Mesenchymal stem cell (in vitro differentiated cells and primary cell): ENCODE measurements around the gene EGFR.

Source experiments
- DNase-seq: peaks from one replicate; pipeline ENCODE4 v3.0.0-alpha.2; 2013
- H2AFZ ChIP-seq: one replicate; pipeline ENCODE4 v1.6.1; 2013; ENCODE audit warnings: low read depth, mild to moderate bottlenecking, control low read depth, inconsistent platforms, low read length, moderate library complexity
- H2AK5ac ChIP-seq: 2 replicates; pipeline ENCODE4 v1.6.1; 2013; ENCODE audit warnings: low read length, moderate library complexity, mild to moderate bottlenecking, inconsistent platforms; ENCODE audit not compliant: severe bottlenecking
- H2BK120ac ChIP-seq: one replicate; pipeline ENCODE4 v1.6.1; 2013; ENCODE audit warnings: low read depth, mild to moderate bottlenecking, inconsistent platforms, low read length, moderate library complexity
- H2BK12ac ChIP-seq, 2 experiments: one replicate each; pipeline ENCODE4 v1.6.1; 2013; ENCODE audit warnings: inconsistent platforms in 2 of 2, low read length in 2 of 2, mild to moderate bottlenecking in 2 of 2, moderate library complexity in 2 of 2, control low read depth in 1 of 2
- H2BK15ac ChIP-seq: one replicate; pipeline ENCODE4 v1.6.1; 2013; ENCODE audit warnings: mild to moderate bottlenecking, low read depth, inconsistent platforms; ENCODE audit not compliant: poor library complexity, severe bottlenecking
- H2BK5ac ChIP-seq: 2 replicates; pipeline ENCODE4 v1.6.1; 2013; ENCODE audit warnings: low read depth, mild to moderate bottlenecking, low read length, control low read depth, inconsistent platforms; ENCODE audit not compliant: poor library complexity, severe bottlenecking
- H3K14ac ChIP-seq, 2 experiments: one replicate each; pipeline ENCODE4 v1.6.1; 2013; ENCODE audit warnings: inconsistent platforms in 2 of 2, low read length in 2 of 2, control low read depth in 1 of 2, mild to moderate bottlenecking in 1 of 2, moderate library complexity in 1 of 2
- H3K18ac ChIP-seq, 2 experiments: one replicate each; pipeline ENCODE4 v1.6.1; 2013; ENCODE audit warnings: inconsistent platforms in 2 of 2, low read length in 2 of 2, control low read depth in 1 of 2, low read depth in 1 of 2, mild to moderate bottlenecking in 1 of 2
- H3K23ac ChIP-seq, 2 experiments: one replicate each; pipeline ENCODE4 v1.6.1; 2013; ENCODE audit warnings: inconsistent platforms in 2 of 2, low read length in 2 of 2, mild to moderate bottlenecking in 2 of 2, moderate library complexity in 2 of 2, control low read depth in 1 of 2
- H3K27ac ChIP-seq: 2 replicates; pipeline ENCODE4 v1.5.1; 2013; ENCODE audit warnings: mild to moderate bottlenecking, moderate library complexity, low read length, control low read depth, inconsistent platforms; ENCODE audit not compliant: poor library complexity, severe bottlenecking
- H3K27me3 ChIP-seq, 2 experiments: 2 replicates each; pipeline versions ENCODE4 v1.6.1 to v1.7.0; 2013; ENCODE audit warnings: low read length in 2 of 2, mild to moderate bottlenecking in 2 of 2, moderate library complexity in 2 of 2, control low read depth in 1 of 2, inconsistent platforms in 1 of 2; ENCODE audit not compliant: control insufficient read depth in 1 of 2, insufficient read depth in 1 of 2
- H3K36me3 ChIP-seq, 2 experiments: 2 replicates each; pipeline versions ENCODE4 v1.6.1 to v1.7.0; 2013; ENCODE audit warnings: low read length in 2 of 2, control low read depth in 1 of 2, inconsistent platforms in 1 of 2, low read depth in 1 of 2, mild to moderate bottlenecking in 1 of 2; ENCODE audit not compliant: insufficient read depth in 2 of 2, control insufficient read depth in 1 of 2
- H3K4ac ChIP-seq, 2 experiments: one replicate each; pipeline ENCODE4 v1.6.1; 2013; ENCODE audit warnings: inconsistent platforms in 2 of 2, low read length in 2 of 2, mild to moderate bottlenecking in 2 of 2, moderate library complexity in 2 of 2, control low read depth in 1 of 2, low read depth in 1 of 2
- H3K4me1 ChIP-seq: 2 replicates; pipeline ENCODE4 v1.6.1; 2013; ENCODE audit warnings: low read depth, low read length, control low read depth; ENCODE audit not compliant: control insufficient read depth, insufficient read depth
- H3K4me2 ChIP-seq: 2 replicates; pipeline ENCODE4 v1.6.1; 2013; ENCODE audit warnings: low read length, mild to moderate bottlenecking, inconsistent platforms; ENCODE audit not compliant: poor library complexity, severe bottlenecking
- H3K4me3 ChIP-seq, 2 experiments: 2 replicates each; pipeline versions ENCODE4 v1.5.1 to v1.7.0; 2013; ENCODE audit warnings: low read length in 2 of 2, mild to moderate bottlenecking in 2 of 2, control low read depth in 1 of 2, low read depth in 1 of 2; ENCODE audit not compliant: insufficient read depth in 1 of 2
- H3K79me1 ChIP-seq: replicated peaks from 2 replicates; pipeline ENCODE4 v1.6.1; 2013; ENCODE audit warnings: mild to moderate bottlenecking, control low read depth, low read length, inconsistent platforms; ENCODE audit not compliant: poor library complexity, severe bottlenecking
- H3K9ac ChIP-seq: 2 replicates; pipeline ENCODE4 v1.7.0; 2013; ENCODE audit warnings: mild to moderate bottlenecking, low read length, moderate library complexity
- H3K9me3 ChIP-seq: 2 replicates; pipeline ENCODE4 v1.7.0; 2013; ENCODE audit warnings: mild to moderate bottlenecking, low read length; ENCODE audit not compliant: control insufficient read depth
- H4K8ac ChIP-seq: one replicate; pipeline ENCODE4 v1.6.1; 2013; ENCODE audit warnings: inconsistent platforms, mild to moderate bottlenecking, low read length, moderate library complexity
- H4K91ac ChIP-seq: one replicate; pipeline ENCODE4 v1.6.1; 2013; ENCODE audit warnings: mild to moderate bottlenecking, low read length, inconsistent platforms
- WGBS: methylation state at CpG from one replicate; pipeline ENCODE4 v1.1.7; 2013; ENCODE audit warnings: mixed read lengths; 5-methylcytosine and 5-hydroxymethylcytosine counted together

Gene EGFR

GRCh38 chr7:55052081-55052480, 33.3 kb downstream of the EGFR start:
- H2AK5ac ChIP-seq, result peak overlapping the region; percentile 33
- H3K23ac ChIP-seq, result no peak overlapping the region
- no peak overlapping the region for H3K4ac ChIP-seq
- peaks cover 0 to 5% of the 10 kb centered on the region in 2 experiments for H3K36me3 ChIP-seq
- no peak overlapping the region for H2BK5ac ChIP-seq
- H3K9me3 ChIP-seq, result no peaks in the 10 kb centered on the region
- no peak overlapping the region for H2AFZ ChIP-seq
- peak overlapping the region in 1 of 2 experiments; percentile 3 for H3K4me3 ChIP-seq
- peak; percentile 73 for DNase-seq
- H4K8ac ChIP-seq, result no peak overlapping the region
- H3K18ac ChIP-seq, result peak overlapping the region in 1 of 2 experiments; percentile 3
- no peak overlapping the region for H2BK15ac ChIP-seq
- peaks cover 25% of the 10 kb centered on the region for H3K79me1 ChIP-seq
- no peak overlapping the region for H3K4me2 ChIP-seq
- H3K14ac ChIP-seq, result no peak overlapping the region
- no peak overlapping the region for H2BK12ac ChIP-seq
- H4K91ac ChIP-seq, result no peak overlapping the region
- H2BK120ac ChIP-seq, result no peak overlapping the region
- no peaks in the 10 kb centered on the region for H3K27me3 ChIP-seq
- peak overlapping the region; percentile 64 for H3K9ac ChIP-seq
- peaks cover 35% of the 10 kb centered on the region for H3K4me1 ChIP-seq
- 45% methylated on average over 2 of the region's 2 CpGs for WGBS
- peak overlapping the region; percentile 87 for H3K27ac ChIP-seq

- Histone ChIP-seq H3K9me3 (no peaks in the 10 kb centered on the region), H2BK120ac (no peak overlapping the region), H2BK15ac (peak overlapping the region; percentile 30), H3K23ac (no peak overlapping the region), H2AFZ (no peak overlapping the region), H3K4me3 (peak overlapping the region in 1 of 2 experiments; percentile 3), H3K14ac (no peak overlapping the region), H3K36me3 (peaks cover 0 to 5% of the 10 kb centered on the region in 2 experiments), H2BK12ac (peak overlapping the region; percentile 24 to 67), H4K8ac (no peak overlapping the region), H3K79me1 (peaks cover 26% of the 10 kb centered on the region), H3K27ac (peak overlapping the region; percentile 87), H3K9ac (peak overlapping the region; percentile 64), H3K4me1 (peaks cover 35% of the 10 kb centered on the region), H2AK5ac (peak overlapping the region; percentile 97), H3K18ac (peak overlapping the region in 1 of 2 experiments; percentile 33), H3K27me3 (no peaks in the 10 kb centered on the region), H4K91ac (peak overlapping the region; percentile 76), H3K4ac (peak overlapping the region; percentile 11 to 36), H2BK5ac (peak overlapping the region; percentile 81), H3K4me2 (peak overlapping the region; percentile 42)
- DNase-seq, result peak; percentile 58
- 66% methylated on average over 11 of the region's 13 CpGs for WGBS
These were observed 34.1 kb downstream of the EGFR start for GRCh38 chr7:55052741-55053427.

GRCh38 chr7:55053651-55054571, 35.1 kb downstream of the EGFR start:
- Histone ChIP-seq H2BK15ac (peak overlapping the region; percentile 31), H3K9ac (peak overlapping the region; percentile 64), H3K23ac (peak overlapping the region in 1 of 2 experiments; percentile 41), H2AFZ (no peak overlapping the region), H3K9me3 (no peaks in the 10 kb centered on the region), H3K4me1 (peaks cover 35% of the 10 kb centered on the region), H3K36me3 (peaks cover 0 to 5% of the 10 kb centered on the region in 2 experiments), H3K27ac (peak overlapping the region; percentile 87), H3K79me1 (peaks cover 26% of the 10 kb centered on the region), H3K18ac (peak overlapping the region; percentile 35 to 94), H2AK5ac (peak overlapping the region; percentile 97), H2BK12ac (peak overlapping the region; percentile 81 to 96), H4K91ac (peak overlapping the region; percentile 86), H2BK5ac (peak overlapping the region; percentile 21), H4K8ac (peak overlapping the region; percentile 67), H3K14ac (peak overlapping the region in 1 of 2 experiments; percentile 19), H3K4ac (peak overlapping the region; percentile 12 to 78), H2BK120ac (no peak overlapping the region), H3K4me2 (no peak overlapping the region), H3K4me3 (peak overlapping the region in 1 of 2 experiments; percentile 21), H3K27me3 (no peaks in the 10 kb centered on the region)
- WGBS, result 93% methylated on average over 25 of the region's 26 CpGs
- DNase-seq, result no peak

GRCh38 chr7:55054758-55055157, 35.9 kb downstream of the EGFR start:
- Histone ChIP-seq H2AK5ac (peak overlapping the region; percentile 59), H2BK5ac (no peak overlapping the region), H3K18ac (peak overlapping the region; percentile 14 to 94), H3K9ac (peak overlapping the region; percentile 64), H3K9me3 (no peaks in the 10 kb centered on the region), H3K14ac (peak overlapping the region in 1 of 2 experiments; percentile 0), H3K23ac (no peak overlapping the region), H2BK15ac (no peak overlapping the region), H3K4me2 (no peak overlapping the region), H4K8ac (peak overlapping the region; percentile 69), H4K91ac (peak overlapping the region; percentile 86), H3K4me3 (no peak overlapping the region), H3K27ac (no peak overlapping the region), H2AFZ (no peak overlapping the region), H3K79me1 (peaks cover 25% of the 10 kb centered on the region), H3K36me3 (peaks cover 0 to 5% of the 10 kb centered on the region in 2 experiments), H3K4ac (peak overlapping the region in 1 of 2 experiments; percentile 6), H3K4me1 (peaks cover 35% of the 10 kb centered on the region), H2BK12ac (peak overlapping the region; percentile 74 to 96), H3K27me3 (no peaks in the 10 kb centered on the region), H2BK120ac (peak overlapping the region; percentile 67)
- no peak for DNase-seq
- 93% methylated on average over 9 of the region's 9 CpGs for WGBS
